Inflammatory macrophage treated with lipopolysaccharide for 1 hour (primary cell): ENCODE data around the gene WIPF3.
"Not testable (repeated sequence)": the region's sequence is repeated elsewhere in the genome, so short reads cannot be mapped to it uniquely, and the experiment has no call there.

ENCODE experiments used
- DNase-seq, 2 donors: peaks; one replicate each; pipeline ENCODE4 v3.0.0-alpha.2; 2020 to 2022

The WIPF3 gene

GRCh38 chr7:29957521-29958310, 151.4 kb downstream of the WIPF3 start:
- no peak for DNase-seq

- no peak for DNase-seq
Observed at GRCh38 chr7:29958667-29959358, 152.5 kb downstream of the WIPF3 start.

- DNase-seq = not testable (repeated sequence)
Observed at GRCh38 chr7:29961611-29962010, 155.3 kb downstream of the WIPF3 start.

- no peak for DNase-seq
Observed at GRCh38 chr7:29962035-29962434, 155.7 kb downstream of the WIPF3 start.

- DNase-seq = no peak
Observed at GRCh38 chr7:29965030-29965429, 158.7 kb downstream of the WIPF3 start.
